Measurements from ENCODE around the gene MRPL40.

DNA sequence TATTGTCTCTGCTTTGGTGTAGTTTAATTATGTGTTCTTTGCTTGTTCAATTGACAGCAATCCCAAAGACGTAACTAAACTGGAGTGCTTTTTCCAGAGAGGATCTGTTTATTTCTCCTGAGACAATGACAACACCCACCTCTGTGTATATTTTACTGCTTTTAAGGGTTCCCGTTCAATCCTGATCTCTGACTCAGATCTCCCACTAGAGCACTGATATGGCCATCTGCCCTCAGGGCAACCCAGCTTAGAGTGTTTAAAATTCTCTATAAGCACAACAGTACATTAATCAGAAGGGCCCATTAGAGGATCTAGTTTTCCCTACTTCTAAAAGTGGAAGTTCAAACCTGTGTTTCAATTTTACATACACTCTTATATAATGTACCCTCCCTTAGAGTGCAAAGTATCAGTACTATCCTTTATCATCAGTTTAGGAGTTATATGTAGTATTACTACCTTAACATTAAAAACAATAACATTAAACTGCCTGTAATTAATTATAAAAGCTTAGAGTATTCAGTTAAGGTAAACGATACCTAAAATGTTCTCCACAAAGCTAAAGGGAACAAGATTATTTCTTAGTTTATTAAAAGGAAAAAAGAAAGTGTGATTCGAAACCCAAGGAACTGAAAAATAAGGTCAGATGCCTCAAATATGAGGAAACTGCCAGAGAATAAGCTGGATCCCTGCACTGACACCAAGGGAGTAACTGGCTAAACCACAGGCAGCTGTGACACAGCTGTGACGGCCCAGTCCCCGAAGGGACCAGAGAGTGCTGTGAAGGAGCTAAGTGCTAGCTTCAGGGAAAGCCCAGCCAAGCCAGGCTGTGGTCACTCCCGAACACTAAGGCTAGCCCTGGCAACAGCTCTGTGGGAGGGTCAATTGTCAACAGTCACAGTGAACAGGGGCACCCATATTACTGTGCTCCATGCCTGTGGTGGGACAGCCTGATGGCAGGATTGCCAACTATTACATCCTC, 31.4 kb downstream of the MRPL40 start:
- TF ChIP-seq, protein P1, sequence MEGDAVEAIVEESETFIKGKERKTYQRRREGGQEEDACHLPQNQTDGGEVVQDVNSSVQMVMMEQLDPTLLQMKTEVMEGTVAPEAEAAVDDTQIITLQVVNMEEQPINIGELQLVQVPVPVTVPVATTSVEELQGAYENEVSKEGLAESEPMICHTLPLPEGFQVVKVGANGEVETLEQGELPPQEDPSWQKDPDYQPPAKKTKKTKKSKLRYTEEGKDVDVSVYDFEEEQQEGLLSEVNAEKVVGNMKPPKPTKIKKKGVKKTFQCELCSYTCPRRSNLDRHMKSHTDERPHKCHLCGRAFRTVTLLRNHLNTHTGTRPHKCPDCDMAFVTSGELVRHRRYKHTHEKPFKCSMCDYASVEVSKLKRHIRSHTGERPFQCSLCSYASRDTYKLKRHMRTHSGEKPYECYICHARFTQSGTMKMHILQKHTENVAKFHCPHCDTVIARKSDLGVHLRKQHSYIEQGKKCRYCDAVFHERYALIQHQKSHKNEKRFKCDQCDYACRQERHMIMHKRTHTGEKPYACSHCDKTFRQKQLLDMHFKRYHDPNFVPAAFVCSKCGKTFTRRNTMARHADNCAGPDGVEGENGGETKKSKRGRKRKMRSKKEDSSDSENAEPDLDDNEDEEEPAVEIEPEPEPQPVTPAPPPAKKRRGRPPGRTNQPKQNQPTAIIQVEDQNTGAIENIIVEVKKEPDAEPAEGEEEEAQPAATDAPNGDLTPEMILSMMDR (IDR thresholded peaks at IDR 0.05; ENCODE audit: insufficient read depth, low read length, poor library complexity, severe bottlenecking) = no peak
- no peak for TF ChIP-seq EZH2phosphoT487 (conservative IDR thresholded peaks at IDR 0.05; ENCODE audit: low read length)
